PC-3 (cell line): ENCODE results near the gene PPP1R2C. TPM values are rescaled to one million over a fixed set of nuclear protein-coding genes. Genes with fewer than 3 reads are reported as not detected.

ENCODE experiments used
- ATAC-seq: fragments of 200-7000 bp; cut with Tn5 transposase; 2 replicates; pipeline ENCODE4 v1.9.1; 2020; ENCODE audit warnings: mild to moderate bottlenecking, moderate library complexity
- BruUV-seq: library from RNA; stranded (reverse); fragments of 400-500 nt; replicated peaks from 2 replicates; lab custom pipeline; 2021; lab: Mats Ljungman, UMichigan
- CTCF ChIA-PET: fragments of 300-600 bp; sonication (Branson Sonifier 250); formaldehyde crosslinking; loops from one replicate; lab custom pipeline; 2022; ENCODE audit warnings: antibody characterized with exemption; lab: Charles Lee
- POLR2A ChIA-PET: fragments of 300-600 bp; sonication (Branson Sonifier 250); formaldehyde crosslinking; loops from one replicate; lab custom pipeline; 2022; ENCODE audit warnings: antibody characterized with exemption; ENCODE audit not compliant: unreplicated experiment; lab: Charles Lee
- DNase-seq: peaks from one replicate; pipeline ENCODE4 v3.0.0-alpha.2; 2015
- H2AFZ ChIP-seq: fragments of 300-600 bp; sonication (generic); 2 replicates; pipeline ENCODE4 v1.6.0; 2016; ENCODE audit warnings: antibody characterized with exemption, low read length
- H3F3A ChIP-seq: fragments of 300-600 bp; sonication (generic); one replicate; pipeline ENCODE4 v1.6.0; 2017; ENCODE audit warnings: antibody characterized with exemption, low read length, control low read depth, mild to moderate bottlenecking; ENCODE audit not compliant: unreplicated experiment
- H3K27ac ChIP-seq: fragments of 300-600 bp; sonication (generic); 2 replicates; pipeline ENCODE4 v1.5.1; 2016; ENCODE audit warnings: mild to moderate bottlenecking, low read length
- H3K27me3 ChIP-seq: fragments of 300-600 bp; sonication (generic); 2 replicates; pipeline ENCODE4 v1.6.1; 2016; ENCODE audit warnings: low read length, mixed read lengths
- H3K36me3 ChIP-seq: fragments of 300-600 bp; sonication (generic); 2 replicates; pipeline ENCODE4 v1.6.1; 2016; ENCODE audit warnings: low read depth, mixed run types, low read length, mixed read lengths
- H3K4me1 ChIP-seq: fragments of 300-600 bp; sonication (generic); 2 replicates; pipeline ENCODE4 v1.5.1; 2016; ENCODE audit warnings: low read length; ENCODE audit not compliant: insufficient read depth
- H3K4me2 ChIP-seq: fragments of 300-600 bp; sonication (generic); 2 replicates; pipeline ENCODE4 v1.6.0; 2016; ENCODE audit warnings: low read length
- H3K4me3 ChIP-seq: fragments of 300-600 bp; sonication (generic); 2 replicates; pipeline ENCODE4 v1.5.1; 2016; ENCODE audit warnings: mild to moderate bottlenecking, low read length, mixed read lengths
- H3K79me2 ChIP-seq: fragments of 300-600 bp; sonication (generic); 2 replicates; pipeline ENCODE4 v1.6.1; 2017; ENCODE audit warnings: low read length, mixed read lengths
- H3K9ac ChIP-seq: fragments of 300-600 bp; sonication (generic); 2 replicates; pipeline ENCODE4 v1.6.0; 2016; ENCODE audit warnings: mild to moderate bottlenecking, low read length
- H3K9me2 ChIP-seq: fragments of 300-600 bp; sonication (generic); replicated peaks from 2 replicates; pipeline ENCODE4 v1.6.1; 2016; ENCODE audit warnings: mixed run types, low read length, mixed read lengths
- H3K9me3 ChIP-seq: fragments of 300-600 bp; sonication (generic); 2 replicates; pipeline ENCODE4 v1.6.1; 2016; ENCODE audit warnings: low read length, mixed read lengths
- H4K20me1 ChIP-seq: fragments of 300-600 bp; sonication (generic); 2 replicates; pipeline ENCODE4 v1.6.1; 2016; ENCODE audit warnings: low read length, mixed read lengths
- CTCF ChIP-seq: fragments of 300-600 bp; sonication (generic); conservative IDR thresholded peaks from 2 replicates; pipeline ENCODE4 v1.5.1; 2017; ENCODE audit warnings: antibody characterized with exemption, low read depth, mild to moderate bottlenecking, low read length
- EZH2 ChIP-seq: fragments of 300-600 bp; sonication (generic); IDR thresholded peaks from one replicate; pipeline ENCODE4 v1.6.1; 2017; ENCODE audit warnings: antibody characterized with exemption, mild to moderate bottlenecking, low read length; ENCODE audit not compliant: unreplicated experiment
- EZH2phosphoT487 ChIP-seq: fragments of 300-600 bp; sonication (generic); IDR thresholded peaks from 2 replicates; pipeline ENCODE4 v1.6.1; 2018; ENCODE audit warnings: mild to moderate bottlenecking, antibody characterized with exemption, low read length, borderline replicate concordance
- intact Hi-C: fragments of 100-400 bp; cut with micrococcal nuclease; formaldehyde crosslinking; loops from 2 replicates; pipeline ENCODE4 v1.9.0; 2023
- total RNA-seq: library from RNA; depleted of rRNA; stranded (reverse); fragments of >200 nt; gene quantifications from 2 replicates; pipeline ENCODE4 v1.2.3, GENCODE V29; 2014

PPP1R2C gene
- total RNA-seq, 1 experiment from 2014 or later: not detected

GRCh38 chrX:42738552-42738951, 39.4 kb downstream of the PPP1R2C start:
- Histone ChIP-seq H3K9me3 (no peaks in the 10 kb centered on the region), H3K4me2 (no peak overlapping the region), H3K4me3 (no peak overlapping the region), H3K4me1 (no peaks in the 10 kb centered on the region), H3K27ac (no peak overlapping the region), H2AFZ (no peak overlapping the region), H3K36me3 (no peaks in the 10 kb centered on the region), H3K9me2 (no peaks in the 10 kb centered on the region), H3K9ac (no peak overlapping the region), H3K79me2 (no peaks in the 10 kb centered on the region), H3F3A (no peaks in the 10 kb centered on the region), H3K27me3 (no peaks in the 10 kb centered on the region), H4K20me1 (no peaks in the 10 kb centered on the region)
- ChIA-PET POLR2A (no interaction called here), CTCF (no interaction called here)
- TF ChIP-seq CTCF (no peak), EZH2phosphoT487 (no peak), EZH2 (no peak)
- DNase-seq: no peak
- no peak for ATAC-seq
- intact Hi-C loops: no loop called here
- BruUV-seq: no TSS peak

DNA sequence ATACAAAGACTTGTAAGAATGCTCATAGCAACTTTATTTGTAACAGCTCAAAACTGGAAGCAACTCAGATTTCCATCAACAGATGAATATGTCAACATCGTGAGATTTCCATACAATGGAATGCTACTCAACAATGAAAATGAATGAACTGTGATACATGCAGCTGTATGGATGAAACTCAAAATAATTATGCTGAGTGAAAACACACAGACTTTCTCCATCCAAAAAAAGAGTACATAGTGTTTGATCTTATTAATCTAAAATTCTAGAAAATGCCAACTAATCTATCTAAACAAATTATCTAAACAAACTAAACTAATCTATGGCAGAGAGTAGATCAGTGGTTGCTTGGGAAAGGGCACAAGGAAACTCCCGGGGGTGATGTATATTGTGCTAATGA, 42.7 kb downstream of the PPP1R2C start:
- TF ChIP-seq EZH2 (no peak), EZH2phosphoT487 (no peak), CTCF (no peak)
- no TSS peak for BruUV-seq

DNA sequence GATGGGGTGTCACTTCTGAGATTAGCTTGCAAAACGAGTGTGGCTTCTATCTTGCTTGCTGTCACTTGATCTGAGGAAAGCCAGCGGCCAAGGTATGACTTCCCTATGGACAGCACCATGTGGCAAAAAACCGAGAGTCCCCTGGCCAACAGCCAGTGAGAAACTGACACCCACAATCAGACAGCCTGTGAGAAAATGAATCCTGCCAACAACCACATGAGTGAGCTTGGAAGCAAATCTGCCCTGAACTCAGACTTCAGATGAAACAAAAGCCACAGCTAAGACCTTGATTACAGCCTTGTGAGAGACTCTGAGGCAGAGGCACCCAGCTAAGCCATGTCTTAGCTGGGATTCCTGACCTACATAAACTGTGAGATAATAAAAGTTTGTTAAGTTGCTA, 45.5 kb downstream of the PPP1R2C start:
- no peak overlapping the region for H3K27ac ChIP-seq
- H3K9me2 ChIP-seq: no peaks in the 10 kb centered on the region
- H3K36me3 ChIP-seq: no peaks in the 10 kb centered on the region
- ChIA-PET CTCF (no interaction called here), POLR2A (no interaction called here)
- ATAC-seq (no peak), DNase-seq (no peak)
- intact Hi-C loops: no loop called here
- no peak overlapping the region for H3K4me2 ChIP-seq
- H3K9me3 ChIP-seq: no peaks in the 10 kb centered on the region
- no peak overlapping the region for H3K9ac ChIP-seq
- H3K79me2 ChIP-seq: no peaks in the 10 kb centered on the region
- H3K27me3 ChIP-seq: no peaks in the 10 kb centered on the region
- H4K20me1 ChIP-seq: no peaks in the 10 kb centered on the region
- TF ChIP-seq CTCF (no peak), EZH2phosphoT487 (no peak), EZH2 (no peak)
- no TSS peak for BruUV-seq
- H3K4me3 ChIP-seq: no peak overlapping the region
- H3F3A ChIP-seq: no peaks in the 10 kb centered on the region
- no peaks in the 10 kb centered on the region for H3K4me1 ChIP-seq
- no peak overlapping the region for H2AFZ ChIP-seq

More for the DNA sequence above, 42.7 kb downstream of the PPP1R2C start:
- Histone ChIP-seq H4K20me1 (no peaks in the 10 kb centered on the region), H3K4me2 (no peak overlapping the region), H3K36me3 (no peaks in the 10 kb centered on the region), H3K79me2 (no peaks in the 10 kb centered on the region), H3K27me3 (no peaks in the 10 kb centered on the region), H3K9ac (no peak overlapping the region), H3K9me2 (no peaks in the 10 kb centered on the region), H2AFZ (no peak overlapping the region), H3K9me3 (no peaks in the 10 kb centered on the region), H3F3A (no peaks in the 10 kb centered on the region), H3K4me1 (no peaks in the 10 kb centered on the region), H3K27ac (no peak overlapping the region), H3K4me3 (no peak overlapping the region)
- CTCF ChIA-PET: no interaction called here
- POLR2A ChIA-PET: no interaction called here
- intact Hi-C loops: no loop called here
- ATAC-seq: no peak
- DNase-seq: no peak
